Chondrocyte (in vitro differentiated cells): ENCODE data around the gene OR6B2. TPM values are rescaled to one million over a fixed set of nuclear protein-coding genes. Genes with fewer than 3 reads are reported as not detected.
A peak's percentile ranks its signal among the peaks of the same experiment; 100 is the strongest.

ENCODE experiments used
- DNase-seq: peaks from one replicate; pipeline ENCODE4 v3.0.0; 2021; ENCODE audit warnings: mixed read lengths, low spot score
- H3K27ac Mint-ChIP-seq: one replicate; pipeline ENCODE4 v1.8.0; 2021; ENCODE audit warnings: mild to moderate bottlenecking, moderate library complexity, mixed read lengths; ENCODE audit not compliant: unreplicated experiment
- H3K27me3 Mint-ChIP-seq: 2 replicates; pipeline ENCODE4 v1.8.0; 2021; ENCODE audit warnings: low read depth, mixed read lengths
- H3K36me3 Mint-ChIP-seq: 2 replicates; pipeline ENCODE4 v1.8.0; 2021; ENCODE audit warnings: low read depth, mixed read lengths
- H3K4me1 Mint-ChIP-seq: 2 replicates; pipeline ENCODE4 v1.8.0; 2021; ENCODE audit warnings: low read depth, mild to moderate bottlenecking, mixed read lengths
- H3K4me3 Mint-ChIP-seq: one replicate; pipeline ENCODE4 v1.8.0; 2021; ENCODE audit warnings: mild to moderate bottlenecking, moderate library complexity, mixed read lengths; ENCODE audit not compliant: unreplicated experiment
- H3K9me3 Mint-ChIP-seq: 2 replicates; pipeline ENCODE4 v1.8.0; 2021; ENCODE audit warnings: low read depth, mixed read lengths
- total RNA-seq: library from RNA; stranded (reverse); gene quantifications from 3 replicates; pipeline ENCODE4 v1.2.1, GENCODE V29; 2021
- TF ChIP-seq, protein P1 (sequence below): fragments of 200-600 bp; sonication (generic); IDR thresholded peaks from 2 replicates; pipeline ENCODE4 v1.5.0; 2021; ENCODE audit warnings: antibody characterized with exemption, mild to moderate bottlenecking, moderate library complexity

OR6B2 gene
- total RNA-seq, 1 donor from 2014 or later: not detected

DNA sequence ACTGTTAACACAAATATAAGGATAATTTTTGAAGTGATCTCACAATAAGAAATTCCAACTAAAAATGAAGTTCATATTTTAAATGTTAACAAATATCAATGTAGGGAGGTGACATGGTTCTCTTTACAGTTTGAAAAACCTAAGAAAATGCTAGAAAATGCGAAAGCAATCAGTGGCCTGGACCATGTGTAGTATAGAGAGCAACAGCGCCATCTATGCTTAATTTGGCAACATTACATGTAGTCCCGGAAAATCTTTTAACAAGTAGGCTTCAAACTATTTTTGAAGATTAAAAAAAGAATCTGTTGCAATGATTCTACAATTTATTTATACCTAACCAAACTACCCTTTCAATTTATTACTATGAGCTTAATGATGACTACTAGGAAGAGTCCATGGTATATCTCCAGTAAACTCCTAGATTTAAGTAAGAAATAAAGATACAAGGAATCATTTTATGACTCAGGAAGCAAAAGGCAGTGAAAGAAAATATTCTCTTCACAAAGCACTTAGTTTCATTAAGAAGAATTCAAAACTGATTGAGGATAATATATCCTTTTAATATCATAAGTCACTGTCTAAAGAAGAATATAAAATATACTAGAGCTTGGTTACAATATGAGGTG lies 38.4 kb downstream of the OR6B2 start:
- Mint-ChIP-seq H3K4me1 (no peaks in the 10 kb centered on the region), H3K4me3 (no peak overlapping the region), H3K27me3 (no peaks in the 10 kb centered on the region), H3K36me3 (peaks cover 32% of the 10 kb centered on the region), H3K27ac (no peak overlapping the region), H3K9me3 (no peaks in the 10 kb centered on the region)
- no peak for DNase-seq
- TF ChIP-seq, protein P1, sequence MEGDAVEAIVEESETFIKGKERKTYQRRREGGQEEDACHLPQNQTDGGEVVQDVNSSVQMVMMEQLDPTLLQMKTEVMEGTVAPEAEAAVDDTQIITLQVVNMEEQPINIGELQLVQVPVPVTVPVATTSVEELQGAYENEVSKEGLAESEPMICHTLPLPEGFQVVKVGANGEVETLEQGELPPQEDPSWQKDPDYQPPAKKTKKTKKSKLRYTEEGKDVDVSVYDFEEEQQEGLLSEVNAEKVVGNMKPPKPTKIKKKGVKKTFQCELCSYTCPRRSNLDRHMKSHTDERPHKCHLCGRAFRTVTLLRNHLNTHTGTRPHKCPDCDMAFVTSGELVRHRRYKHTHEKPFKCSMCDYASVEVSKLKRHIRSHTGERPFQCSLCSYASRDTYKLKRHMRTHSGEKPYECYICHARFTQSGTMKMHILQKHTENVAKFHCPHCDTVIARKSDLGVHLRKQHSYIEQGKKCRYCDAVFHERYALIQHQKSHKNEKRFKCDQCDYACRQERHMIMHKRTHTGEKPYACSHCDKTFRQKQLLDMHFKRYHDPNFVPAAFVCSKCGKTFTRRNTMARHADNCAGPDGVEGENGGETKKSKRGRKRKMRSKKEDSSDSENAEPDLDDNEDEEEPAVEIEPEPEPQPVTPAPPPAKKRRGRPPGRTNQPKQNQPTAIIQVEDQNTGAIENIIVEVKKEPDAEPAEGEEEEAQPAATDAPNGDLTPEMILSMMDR: peak; percentile 96

DNA sequence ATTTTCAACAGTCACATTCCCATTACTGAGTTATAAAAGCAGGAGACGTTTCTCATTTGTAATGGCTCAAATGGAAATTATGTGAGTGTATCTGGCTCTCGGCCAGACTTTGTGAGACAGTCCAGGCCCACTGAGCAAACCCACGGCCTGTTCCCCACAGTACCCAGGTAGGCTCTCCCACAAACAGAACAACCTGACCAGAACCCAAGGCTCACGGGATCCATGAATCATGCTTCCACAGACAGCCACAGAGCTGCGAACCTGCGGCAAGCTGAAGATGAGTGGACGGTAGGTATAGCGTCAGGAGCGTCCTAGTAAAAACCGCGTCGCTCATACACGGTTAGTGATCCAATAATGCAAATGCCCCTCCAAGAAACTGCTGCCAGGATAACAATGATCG lies 39.3 kb downstream of the OR6B2 start:
- H3K4me3 Mint-ChIP-seq: no peak overlapping the region
- no peak overlapping the region for H3K27ac Mint-ChIP-seq
- DNase-seq: no peak
- H3K4me1 Mint-ChIP-seq: no peaks in the 10 kb centered on the region
- peaks cover 40% of the 10 kb centered on the region for H3K36me3 Mint-ChIP-seq
- peaks cover 5% of the 10 kb centered on the region for H3K9me3 Mint-ChIP-seq
- H3K27me3 Mint-ChIP-seq: no peaks in the 10 kb centered on the region
- TF ChIP-seq, protein P1: no peak

DNA sequence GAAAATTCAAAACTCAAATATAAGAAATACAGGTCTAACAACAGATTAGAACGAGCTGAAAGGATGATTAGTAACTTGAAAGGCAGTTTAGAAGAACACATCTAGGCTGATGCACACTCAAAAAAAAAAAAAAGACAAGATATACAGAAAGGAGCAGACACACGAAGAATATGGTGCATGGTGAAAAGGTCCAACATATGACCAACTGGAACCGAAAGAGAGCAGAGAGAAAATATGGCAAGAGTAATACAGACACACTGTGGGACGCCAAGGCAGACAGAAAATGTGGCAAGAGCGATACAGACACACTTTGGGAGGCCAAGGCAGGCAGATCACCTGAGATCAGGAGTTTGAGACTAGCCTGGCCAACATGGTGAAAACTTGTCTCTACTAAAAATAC lies 44.9 kb downstream of the OR6B2 start:
- Mint-ChIP-seq H3K27me3 (no peaks in the 10 kb centered on the region), H3K36me3 (peaks cover 57% of the 10 kb centered on the region), H3K9me3 (peaks cover 12% of the 10 kb centered on the region), H3K4me1 (no peaks in the 10 kb centered on the region), H3K4me3 (no peak overlapping the region), H3K27ac (no peak overlapping the region)
- DNase-seq: no peak
- TF ChIP-seq, protein P1: no peak

- Mint-ChIP-seq H3K27me3 (no peaks in the 10 kb centered on the region), H3K27ac (no peak overlapping the region), H3K4me1 (no peaks in the 10 kb centered on the region), H3K36me3 (peaks cover 53% of the 10 kb centered on the region), H3K9me3 (peaks cover 12% of the 10 kb centered on the region), H3K4me3 (no peak overlapping the region)
- TF ChIP-seq, protein P1: no peak
- DNase-seq: no peak
Measured at GRCh38 chr2:239984421-239985194, 45.6 kb downstream of the OR6B2 start.

GRCh38 chr2:239983004-239983778 lies 47.0 kb downstream of the OR6B2 start:
- no peaks in the 10 kb centered on the region for H3K27me3 Mint-ChIP-seq
- no peaks in the 10 kb centered on the region for H3K4me1 Mint-ChIP-seq
- DNase-seq: no peak
- TF ChIP-seq, protein P1: no peak
- H3K36me3 Mint-ChIP-seq: peaks cover 41% of the 10 kb centered on the region
- H3K9me3 Mint-ChIP-seq: peaks cover 12% of the 10 kb centered on the region
- no peak overlapping the region for H3K27ac Mint-ChIP-seq
- no peak overlapping the region for H3K4me3 Mint-ChIP-seq
